ENCODE data around the gene ACY1.

- TF ChIP-seq, protein P1, sequence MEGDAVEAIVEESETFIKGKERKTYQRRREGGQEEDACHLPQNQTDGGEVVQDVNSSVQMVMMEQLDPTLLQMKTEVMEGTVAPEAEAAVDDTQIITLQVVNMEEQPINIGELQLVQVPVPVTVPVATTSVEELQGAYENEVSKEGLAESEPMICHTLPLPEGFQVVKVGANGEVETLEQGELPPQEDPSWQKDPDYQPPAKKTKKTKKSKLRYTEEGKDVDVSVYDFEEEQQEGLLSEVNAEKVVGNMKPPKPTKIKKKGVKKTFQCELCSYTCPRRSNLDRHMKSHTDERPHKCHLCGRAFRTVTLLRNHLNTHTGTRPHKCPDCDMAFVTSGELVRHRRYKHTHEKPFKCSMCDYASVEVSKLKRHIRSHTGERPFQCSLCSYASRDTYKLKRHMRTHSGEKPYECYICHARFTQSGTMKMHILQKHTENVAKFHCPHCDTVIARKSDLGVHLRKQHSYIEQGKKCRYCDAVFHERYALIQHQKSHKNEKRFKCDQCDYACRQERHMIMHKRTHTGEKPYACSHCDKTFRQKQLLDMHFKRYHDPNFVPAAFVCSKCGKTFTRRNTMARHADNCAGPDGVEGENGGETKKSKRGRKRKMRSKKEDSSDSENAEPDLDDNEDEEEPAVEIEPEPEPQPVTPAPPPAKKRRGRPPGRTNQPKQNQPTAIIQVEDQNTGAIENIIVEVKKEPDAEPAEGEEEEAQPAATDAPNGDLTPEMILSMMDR (IDR thresholded peaks at IDR 0.05): peak in 1 of 2 donors; percentile 10
- TF ChIP-seq EP300 (IDR thresholded peaks at IDR 0.05): no peak
- peak in 2 of 3 donors; percentile 84 to 95 for TF ChIP-seq POLR2AphosphoS5 (IDR thresholded peaks at IDR 0.05)
Measured at GRCh38 chr3:51995346-51996163, 12.2 kb downstream of the ACY1 start, which contains the start of gene RPL29.

Measured in suprapubic skin (tissue), 4 donors.